K562 (cell line): ENCODE data around the gene NRG2. TPM values are rescaled to one million over a fixed set of nuclear protein-coding genes. Genes with fewer than 3 reads are reported as not detected.

Source experiments
- ATAC-seq: fragments of 200-7000 bp; cut with Tn5 transposase; 3 replicates; pipeline ENCODE4 v1.9.1; 2020; ENCODE audit warnings: moderate library complexity
- BruUV-seq: library from RNA; stranded (reverse); fragments of 400-500 nt; replicated peaks from 2 replicates; lab custom pipeline; 2021; lab: Mats Ljungman, UMichigan
- CTCF ChIA-PET: fragments of 300-600 bp; formaldehyde crosslinking; extraction: SDS; loops from one replicate; lab custom pipeline; 2021; ENCODE audit warnings: low intra/inter-chr PET ratio; lab: Yijun Ruan, JAX
- POLR2A ChIA-PET: fragments of 300-600, 350-650 bp; sonication (Branson Sonifier 250); formaldehyde crosslinking; extraction: SDS; loops from one replicate; lab custom pipeline; 2021; ENCODE audit warnings: antibody characterized with exemption, inconsistent platforms; lab: Yijun Ruan, JAX
- DNase-seq, 4 experiments: peaks; one replicate each; pipeline versions ENCODE4 v3.0.0 to v3.0.0-alpha.2; 2011 to 2018; ENCODE audit warnings: low spot score in 3 of 4, mixed read lengths in 3 of 4; ENCODE audit errors: extremely low read depth in 1 of 4
- FAIRE-seq: peaks from 2 replicates; lab custom pipeline; 2011; peaks lifted over from hg19 to GRCh38; lab: Jason Lieb, UNC
- H2AFZ ChIP-seq: 2 replicates; pipeline ENCODE4 v1.6.0; 2011; ENCODE audit warnings: low read depth, low read length, control low read depth, inconsistent platforms
- H3K27ac ChIP-seq: fragments of 200-600 bp; 3 replicates; pipeline ENCODE4 v1.8.0; 2011; ENCODE audit warnings: low read depth, mild to moderate bottlenecking, control low read depth, inconsistent platforms, low read length, moderate library complexity, mixed read lengths; ENCODE audit errors: extremely low read depth
- H3K27me3 ChIP-seq, 2 experiments: fragments of 300-600 bp in 1 of 2; 2 replicates in 1 of 2; 3 replicates in 1 of 2; pipeline versions ENCODE4 v1.6.0 to v1.8.0; 2011; ENCODE audit warnings: inconsistent platforms in 2 of 2, low read length in 2 of 2, mild to moderate bottlenecking in 1 of 2, mixed read lengths in 1 of 2, moderate library complexity in 1 of 2; ENCODE audit not compliant: control insufficient read depth in 2 of 2, insufficient read depth in 2 of 2
- H3K36me3 ChIP-seq: fragments of 300-600 bp; 3 replicates; pipeline ENCODE4 v1.8.0; 2011; ENCODE audit warnings: mild to moderate bottlenecking, low read length, inconsistent platforms; ENCODE audit not compliant: control insufficient read depth, insufficient read depth
- H3K4me1 ChIP-seq, 2 experiments: fragments of 200-600 bp in 1 of 2; replicated peaks in 1 of 2; 2 replicates in 1 of 2; 3 replicates in 1 of 2; pipeline versions ENCODE4 v1.5.1 to v1.8.0; 2011; ENCODE audit warnings: inconsistent platforms in 2 of 2, low read length in 2 of 2, mild to moderate bottlenecking in 1 of 2, mixed read lengths in 1 of 2, moderate library complexity in 1 of 2; ENCODE audit not compliant: control insufficient read depth in 2 of 2, insufficient read depth in 2 of 2
- H3K4me2 ChIP-seq: 2 replicates; pipeline ENCODE4 v1.6.1; 2011; ENCODE audit warnings: low read length, control low read depth, inconsistent platforms, mixed read lengths; ENCODE audit not compliant: insufficient read depth
- H3K4me3 ChIP-seq: fragments of 200-600 bp; sonication (generic), shearing (Covaris generic); 2 replicates; pipeline ENCODE4 v1.5.1; 2016; ENCODE audit warnings: control low read depth, inconsistent platforms
- H3K79me2 ChIP-seq: fragments of 200-600 bp; 3 replicates; pipeline ENCODE4 v1.8.0; 2011; ENCODE audit warnings: low read length, inconsistent platforms; ENCODE audit not compliant: control insufficient read depth, insufficient read depth
- H3K9ac ChIP-seq, 2 experiments: 2 replicates each; pipeline versions ENCODE4 v1.6.0 to v1.6.1; 2011; ENCODE audit warnings: low read depth in 2 of 2, low read length in 2 of 2, control low read depth in 1 of 2, inconsistent platforms in 1 of 2, mild to moderate bottlenecking in 1 of 2, mixed read lengths in 1 of 2; ENCODE audit not compliant: insufficient read depth in 1 of 2
- H3K9me1 ChIP-seq: one replicate; pipeline ENCODE4 v1.6.0; 2011; ENCODE audit warnings: inconsistent platforms, mild to moderate bottlenecking, low read length, moderate library complexity; ENCODE audit not compliant: control insufficient read depth, insufficient read depth
- H3K9me3 ChIP-seq: replicated peaks from 2 replicates; pipeline ENCODE4 v1.5.1; 2011; ENCODE audit warnings: low read depth, low read length, inconsistent platforms; ENCODE audit not compliant: control insufficient read depth, insufficient read depth
- H4K20me1 ChIP-seq: replicated peaks from 2 replicates; pipeline ENCODE4 v1.6.1; 2011; ENCODE audit warnings: low read length, inconsistent platforms, mixed read lengths; ENCODE audit not compliant: control insufficient read depth, insufficient read depth
- IRF2 ChIP-seq: sonication (generic); formaldehyde crosslinking; IDR thresholded peaks from 2 replicates; pipeline ENCODE4 v1.8.1; 2022; ENCODE audit warnings: mild to moderate bottlenecking, missing genetic modification reagents
- NFE2L1 ChIP-seq: fragments of 450-650 bp; IDR thresholded peaks from 2 replicates; pipeline ENCODE4 v1.6.1; 2016; ENCODE audit warnings: missing genetic modification characterization, low read depth, mild to moderate bottlenecking, missing compliant biosample characterization, moderate library complexity, borderline replicate concordance
- PTTG1 ChIP-seq: fragments of 450-650 bp; IDR thresholded peaks from 2 replicates; pipeline ENCODE4 v1.6.1; 2016; ENCODE audit warnings: low read depth, mild to moderate bottlenecking, missing genetic modification characterization, missing compliant biosample characterization
- PYGO2 ChIP-seq: fragments of 450-650 bp; IDR thresholded peaks from 2 replicates; pipeline ENCODE4 v1.6.1; 2016; ENCODE audit warnings: mild to moderate bottlenecking, missing genetic modification characterization, moderate library complexity, missing compliant biosample characterization
- SOX6 ChIP-seq: fragments of 450-650 bp; IDR thresholded peaks from 2 replicates; pipeline ENCODE4 v1.6.1; 2014; ENCODE audit warnings: mild to moderate bottlenecking
- TCF7 ChIP-seq: sonication (generic); IDR thresholded peaks from 2 replicates; pipeline ENCODE4 v1.6.1; 2016; ENCODE audit warnings: antibody characterized with exemption, borderline replicate concordance
- TRIM25 ChIP-seq: fragments of 450-650 bp; IDR thresholded peaks from 2 replicates; pipeline ENCODE4 v1.7.0; 2016; ENCODE audit warnings: borderline replicate concordance
- ZNF609 ChIP-seq: sonication (generic); formaldehyde crosslinking; IDR thresholded peaks from 2 replicates; pipeline ENCODE4 v1.8.1; 2023; ENCODE audit warnings: missing genetic modification reagents, mild to moderate bottlenecking, borderline replicate concordance
- ZNF764 ChIP-seq: fragments of 250-450 bp; sonication (Bioruptor Pico); IDR thresholded peaks from 2 replicates; pipeline ENCODE4 v1.4.0; 2020; ENCODE audit warnings: low read depth, mild to moderate bottlenecking, moderate library complexity
- WGBS: fragments of 100-300 bp; shearing (Covaris generic); methylation state at CpG from one replicate; pipeline ENCODE4 v1.1.6; 2016; ENCODE audit warnings: low coverage, mixed read lengths; ENCODE audit not compliant: insufficient coverage; ENCODE audit errors: missing lambda C conversion rate; 5-methylcytosine and 5-hydroxymethylcytosine counted together
- in situ Hi-C: fragments of 300-500 bp; cut with MboI; formaldehyde crosslinking; loops from 4 replicates; pipeline ENCODE4 v1.15.0; 2018; ENCODE audit warnings: inconsistent platforms, mixed read lengths
- intact Hi-C: fragments of 100-400 bp; cut with micrococcal nuclease; formaldehyde crosslinking; loops from 2 replicates; pipeline ENCODE4 v1.14.2; 2022
- polyA plus RNA-seq, 8 experiments: library from polyadenylated mRNA; depleted of rRNA in 4 of 8; stranded (reverse) in 5 of 8; unstranded in 3 of 8; fragments of >200 nt; fragmentation: Nextera tagmentation in 2 of 8; fragmentation: Illumina TruSeq in 1 of 8; extraction: Ambion mirVana in 2 of 8; extraction: Trizol in 1 of 8; gene quantifications; 2 replicates each; pipeline versions ENCODE4 v1.2.1 to v1.2.3, GENCODE V29; 2011 to 2014; ENCODE audit warnings: inconsistent platforms in 1 of 8, missing spikeins in 1 of 8
- total RNA-seq, 7 experiments: library from RNA; depleted of rRNA in 6 of 7; stranded (reverse); fragments of >200 nt in 6 of 7; fragmentation: Illumina TruSeq in 2 of 7; extraction: Trizol in 2 of 7; gene quantifications; 2 replicates each; pipeline versions ENCODE4 v1.2.1 to v1.2.3, GENCODE V29; 2011 to 2021; ENCODE audit warnings: low replicate concordance in 1 of 7

NRG2 gene
- total and polyA plus RNA-seq, 9 of the 15 experiments (the other 6 are each of a cell fraction or from before 2014, with no cell fraction given) = not detected

GRCh38 chr5:140049205-140049604 is 6.1 kb upstream of the NRG2 start:
- no peaks in the 10 kb centered on the region for H3K36me3 ChIP-seq
- no peak for TF ChIP-seq IRF2
- TF ChIP-seq TCF7 = no peak
- TF ChIP-seq PYGO2 (tag) = no peak
- TF ChIP-seq SOX6 = no peak
- TF ChIP-seq ZNF764 (CRISPR knock-in tag) = no peak
- POLR2A ChIA-PET = interaction anchor here (1.3 to 1.5 kb wide), 2 partner anchors 9 to 58 kb away, joined by 5 read pairs; no protein-coding TSS in a partner anchor
- no peak overlapping the region for H3K9ac ChIP-seq
- H3K27ac ChIP-seq = no peak overlapping the region
- DNase-seq (no peak), ATAC-seq (peak; percentile 42; the same call in 1 of the 3 replicates), FAIRE-seq (no peak)
- intact Hi-C loops (no loop called here), in situ Hi-C loops (no loop called here)
- no peak overlapping the region for H3K4me3 ChIP-seq
- no peaks in the 10 kb centered on the region for H3K79me2 ChIP-seq
- H3K27me3 ChIP-seq = peaks cover 10% of the 10 kb centered on the region in 2 experiments
- no peaks in the 10 kb centered on the region for H3K4me1 ChIP-seq
- WGBS = 14% methylated on average over 1 of the region's 1 CpG
- H3K9me3 ChIP-seq = no peaks in the 10 kb centered on the region
- H4K20me1 ChIP-seq = no peaks in the 10 kb centered on the region
- H3K9me1 ChIP-seq = no peaks in the 10 kb centered on the region
- CTCF ChIA-PET = no interaction called here
- H2AFZ ChIP-seq = no peak overlapping the region
- no peak overlapping the region for H3K4me2 ChIP-seq
- BruUV-seq = no TSS peak

GRCh38 chr5:140044041-140044440 is 942 bp upstream of the NRG2 start:
- Histone ChIP-seq H3K9ac (no peak overlapping the region), H2AFZ (no peak overlapping the region), H3K27me3 (peaks cover 36 to 37% of the 10 kb centered on the region in 2 experiments), H3K4me2 (no peak overlapping the region), H4K20me1 (no peaks in the 10 kb centered on the region), H3K9me1 (no peaks in the 10 kb centered on the region), H3K4me1 (peaks cover 0 to 19% of the 10 kb centered on the region in 2 experiments; a peak in 2 of 5 replicates), H3K9me3 (no peaks in the 10 kb centered on the region), H3K36me3 (no peaks in the 10 kb centered on the region), H3K27ac (no peak overlapping the region), H3K79me2 (no peaks in the 10 kb centered on the region), H3K4me3 (no peak overlapping the region)
- CTCF ChIA-PET = interaction anchor here (0.6 kb wide), 1 partner anchor 31 kb away, joined by 3 read pairs; no protein-coding TSS in a partner anchor
- ATAC-seq = no peak
- FAIRE-seq = no peak
- POLR2A ChIA-PET = no interaction called here
- no TSS peak for BruUV-seq
- intact Hi-C loops (no loop called here), in situ Hi-C loops (no loop called here)
- no peak for DNase-seq
- WGBS = 7% methylated on average over 1 of the region's 1 CpG
- TF ChIP-seq PTTG1 (tag) (no peak), ZNF609 (CRISPR knock-in tag) (no peak), TRIM25 (no peak), NFE2L1 (no peak)
